ENCODE results near the gene ERCC1. TPM values are rescaled to one million over a fixed set of nuclear protein-coding genes. Genes with fewer than 3 reads are reported as not detected.

ERCC1 gene
- total and polyA plus RNA-seq, 2 of the 13 experiments (the other 11 are each of a cell fraction or from before 2014, with no cell fraction given) = 40.0 to 66.4 TPM

GRCh38 chr19:45404557-45405434 lies 18.9 kb downstream of the ERCC1 start, which contains the start of gene PPP1R13L (continued):
- peak; percentile 10; the same call in 1 of the 2 replicates for TF ChIP-seq ZNF687 (CRISPR knock-in tag; IDR thresholded peaks at IDR 0.05)
- TF ChIP-seq ZNF724P (CRISPR knock-in tag; IDR thresholded peaks at IDR 0.05; ENCODE audit: borderline replicate concordance) = no peak
- TF ChIP-seq HMG20B (CRISPR knock-in tag; conservative IDR thresholded peaks at IDR 0.05) = no peak
- no peak for TF ChIP-seq MTA3 (CRISPR knock-in tag; IDR thresholded peaks at IDR 0.05)
- TF ChIP-seq FOXP4 (CRISPR knock-in tag; IDR thresholded peaks at IDR 0.05) = no peak; the same call in 1 of the 2 replicates
- TF ChIP-seq ZNF784 (CRISPR knock-in tag; IDR thresholded peaks at IDR 0.05; ENCODE audit: borderline replicate concordance) = no peak
- TF ChIP-seq CCDC6 (CRISPR knock-in tag; IDR thresholded peaks at IDR 0.05) = no peak
- peak; percentile 46; the same call in 1 of the 2 replicates for TF ChIP-seq SRY (CRISPR knock-in tag; IDR thresholded peaks at IDR 0.05)
- peak; percentile 98 for TF ChIP-seq ZMYM3 (CRISPR knock-in tag; IDR thresholded peaks at IDR 0.05)
- no peak for TF ChIP-seq ATF3 (CRISPR knock-in tag; IDR thresholded peaks at IDR 0.05)
- no peak; the same call in 1 of the 2 replicates for TF ChIP-seq ZFP36L1 (CRISPR knock-in tag; IDR thresholded peaks at IDR 0.05)
- no peak for TF ChIP-seq NFIC (IDR thresholded peaks at IDR 0.05; ENCODE audit: low read length)
- no peak for TF ChIP-seq RERE (CRISPR knock-in tag; IDR thresholded peaks at IDR 0.05; ENCODE audit: low read depth)
- no peak for TF ChIP-seq RORA (CRISPR knock-in tag; IDR thresholded peaks at IDR 0.05)
- TF ChIP-seq ZNF567 (CRISPR knock-in tag; IDR thresholded peaks at IDR 0.05; ENCODE audit: borderline replicate concordance) = 0 out of 2 replicates have a peak, but pooled peaks have one; percentile 40
